Measurements from ENCODE around the gene AOPEP. TPM values are rescaled to one million over a fixed set of nuclear protein-coding genes. Genes with fewer than 3 reads are reported as not detected.

Gene AOPEP
- total and polyA plus RNA-seq, 9 of the 15 experiments (the other 6 are each of a cell fraction or from before 2014, with no cell fraction given) = 4.5 to 19.3 (median 13.5) TPM

- WGBS (ENCODE audit: insufficient coverage, low coverage, missing lambda C conversion rate) = 76% methylated on average over 8 of the region's 8 CpGs
- H3K27ac ChIP-seq (ENCODE audit: extremely low read depth, low read depth, low read length) = no peak overlapping the region
- no peak for FAIRE-seq
- no peaks in the 10 kb centered on the region for H4K20me1 ChIP-seq (replicated peaks; ENCODE audit: control insufficient read depth, insufficient read depth, low read length)
- no peaks in the 10 kb centered on the region for H3K79me2 ChIP-seq (ENCODE audit: control insufficient read depth, insufficient read depth, low read length)
- ChIA-PET POLR2A (no interaction called here), CTCF (ENCODE audit: low intra/inter-chr PET ratio) (no interaction called here)
- no peak for DNase-seq (ENCODE audit: extremely low read depth in 1 of 4, low spot score in 3 of 4)
- no peaks in the 10 kb centered on the region for H3K9me1 ChIP-seq (ENCODE audit: control insufficient read depth, insufficient read depth, low read length)
- in situ Hi-C loops (cut with MboI) (no loop called here), intact Hi-C loops (cut with micrococcal nuclease) (no loop called here)
- no peak overlapping the region for H2AFZ ChIP-seq (ENCODE audit: low read depth, low read length)
- no peak overlapping the region for H3K9ac ChIP-seq (ENCODE audit: insufficient read depth in 1 of 2, low read depth in 2 of 2, low read length in 2 of 2)
- H3K4me2 ChIP-seq (ENCODE audit: insufficient read depth, low read length) = no peak overlapping the region
- H3K27me3 ChIP-seq (ENCODE audit: control insufficient read depth in 2 of 2, insufficient read depth in 2 of 2, low read length in 2 of 2) = no peaks in the 10 kb centered on the region
- TF ChIP-seq CHD4 (IDR thresholded peaks at IDR 0.05; ENCODE audit: insufficient read depth, insufficient replicate concordance, low read depth, low read length, poor library complexity, severe bottlenecking) = no peak
- no peak for TF ChIP-seq HMGN3 (IDR thresholded peaks at IDR 0.05; ENCODE audit: borderline replicate concordance, extremely low read depth, insufficient read length, low read depth, low read length)
- TF ChIP-seq ZNF24 (IDR thresholded peaks at IDR 0.05) = no peak
- TF ChIP-seq ETV1 (tag; conservative IDR thresholded peaks at IDR 0.05; ENCODE audit: low read depth) = no peak
- TF ChIP-seq NR2C1 (IDR thresholded peaks at IDR 0.05) = no peak
- no peak for TF ChIP-seq NR2C1 (tag; IDR thresholded peaks at IDR 0.05)
- TF ChIP-seq CTCF (IDR thresholded peaks at IDR 0.05 in 2 of 3, conservative IDR thresholded peaks at IDR 0.05 in 1 of 3; ENCODE audit: insufficient read depth in 2 of 3, low read depth in 1 of 3, low read length in 3 of 3) = no peak
- no peak for TF ChIP-seq DPF2 (IDR thresholded peaks at IDR 0.05)
- TF ChIP-seq MTA2 (IDR thresholded peaks at IDR 0.05; ENCODE audit: low read depth) = no peak
- TF ChIP-seq IRF2 (CRISPR knock-in tag; IDR thresholded peaks at IDR 0.05) = no peak
- TF ChIP-seq KHSRP (IDR thresholded peaks at IDR 0.05) = no peak
- H3K4me1 ChIP-seq (replicated peaks in 1 of 2; ENCODE audit: control insufficient read depth in 2 of 2, insufficient read depth in 2 of 2, low read length in 2 of 2) = peaks cover 0 to 3% of the 10 kb centered on the region in 2 experiments; a peak in 1 of 5 replicates
- ATAC-seq = no peak
- no peak overlapping the region for H3K4me3 ChIP-seq
- no TSS peak for BruUV-seq (replicated peaks)
- peaks cover 18% of the 10 kb centered on the region; the same call in 2 of the 3 replicates for H3K36me3 ChIP-seq (ENCODE audit: control insufficient read depth, insufficient read depth, low read length)
- H3K9me3 ChIP-seq (replicated peaks; ENCODE audit: control insufficient read depth, insufficient read depth, low read depth, low read length) = no peaks in the 10 kb centered on the region
These were observed 383.0 kb downstream of the AOPEP start for GRCh38 chr9:95109456-95109855.

Measured in K562 (cell line).